HEK293T (cell line): ENCODE results near the gene MAZ.

Experiments used
- CTCF ChIA-PET: fragments of 350-600 bp; formaldehyde crosslinking; extraction: SDS; loops from one replicate; lab custom pipeline; 2021; ENCODE audit warnings: antibody characterized with exemption, inconsistent platforms; lab: Yijun Ruan, JAX
- POLR2A ChIA-PET: fragments of 350-600 bp; formaldehyde crosslinking; extraction: SDS; loops from one replicate; lab custom pipeline; 2020; ENCODE audit warnings: antibody characterized with exemption, inconsistent platforms; lab: Yijun Ruan, JAX
- DNase-seq: peaks from one replicate; pipeline ENCODE4 v3.0.0; 2012; ENCODE audit warnings: mixed read lengths; ENCODE audit errors: extremely low spot score
- ARNT ChIP-seq: fragments of 450-650 bp; IDR thresholded peaks from 2 replicates; pipeline ENCODE4 v1.6.1; 2017; ENCODE audit warnings: mild to moderate bottlenecking
- BHLHE40 ChIP-seq: fragments of 450-650 bp; IDR thresholded peaks from 2 replicates; pipeline ENCODE4 v1.6.1; 2016; ENCODE audit warnings: mild to moderate bottlenecking, moderate library complexity, borderline replicate concordance
- CTBP1 ChIP-seq: fragments of 450-650 bp; IDR thresholded peaks from 2 replicates; pipeline ENCODE4 v1.6.1; 2016; ENCODE audit warnings: borderline replicate concordance
- ELF4 ChIP-seq: fragments of 450-650 bp; IDR thresholded peaks from 2 replicates; pipeline ENCODE4 v1.6.1; 2017; ENCODE audit warnings: antibody characterized with exemption
- FOXA1 ChIP-seq: fragments of 450-650 bp; IDR thresholded peaks from 2 replicates; pipeline ENCODE4 v1.6.1; 2016; ENCODE audit warnings: mild to moderate bottlenecking
- FOXK2 ChIP-seq: fragments of 450-650 bp; IDR thresholded peaks from 2 replicates; pipeline ENCODE4 v1.6.1; 2016; ENCODE audit warnings: mild to moderate bottlenecking
- FOXM1 ChIP-seq: fragments of 450-650 bp; IDR thresholded peaks from 2 replicates; pipeline ENCODE4 v1.6.1; 2017; ENCODE audit warnings: mild to moderate bottlenecking, borderline replicate concordance
- HDGF ChIP-seq: fragments of 450-650 bp; IDR thresholded peaks from 2 replicates; pipeline ENCODE4 v1.6.1; 2017; ENCODE audit warnings: antibody characterized with exemption, borderline replicate concordance
- L3MBTL2 ChIP-seq: fragments of 450-650 bp; conservative IDR thresholded peaks from 2 replicates; pipeline ENCODE4 v1.6.1; 2016; ENCODE audit warnings: mild to moderate bottlenecking
- LEF1 ChIP-seq: fragments of 450-650 bp; IDR thresholded peaks from 2 replicates; pipeline ENCODE4 v1.6.1; 2017; ENCODE audit warnings: mild to moderate bottlenecking, borderline replicate concordance
- NFRKB ChIP-seq: fragments of 450-650 bp; IDR thresholded peaks from 2 replicates; pipeline ENCODE4 v1.6.1; 2016; ENCODE audit warnings: mild to moderate bottlenecking, moderate library complexity
- SP1 ChIP-seq: fragments of 450-650 bp; IDR thresholded peaks from 2 replicates; pipeline ENCODE4 v1.6.1; 2017
- SUZ12 ChIP-seq: fragments of 450-650 bp; IDR thresholded peaks from 2 replicates; pipeline ENCODE4 v1.6.1; 2016; ENCODE audit warnings: mild to moderate bottlenecking
- TARDBP ChIP-seq: fragments of 450-650 bp; IDR thresholded peaks from 2 replicates; pipeline ENCODE4 v1.6.1; 2016
- ZNF384 ChIP-seq: fragments of 450-650 bp; IDR thresholded peaks from 2 replicates; pipeline ENCODE4 v1.6.1; 2016
- TF ChIP-seq, protein P1 (sequence below): fragments of 450-650 bp; IDR thresholded peaks from 2 replicates; pipeline ENCODE4 v1.6.1; 2016

Gene MAZ

DNA sequence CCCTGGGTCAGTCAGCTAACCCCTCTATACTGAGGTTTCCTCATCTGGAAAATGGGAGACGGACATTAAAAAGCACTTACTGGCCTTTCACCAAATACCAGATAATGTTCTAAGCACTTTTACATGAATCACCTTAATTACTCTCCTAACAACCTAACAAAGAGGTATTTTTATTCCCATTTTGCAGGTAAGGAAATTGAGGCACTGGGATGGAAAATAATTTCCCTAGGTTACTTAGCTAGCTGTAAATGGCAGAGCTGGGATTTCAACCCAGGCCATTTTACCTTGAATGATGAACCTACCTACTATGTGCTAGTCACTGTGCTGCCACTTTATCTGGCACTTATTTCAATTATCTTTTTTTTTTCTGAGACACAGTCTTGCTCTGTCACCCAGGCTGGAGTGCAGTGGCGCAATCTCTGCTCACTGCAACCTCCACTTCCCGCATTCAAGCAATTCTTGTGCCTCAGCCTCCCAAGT lies 12.1 kb upstream of the MAZ start:
- TF ChIP-seq CTBP1 (no peak), L3MBTL2 (no peak), BHLHE40 (no peak), FOXA1 (no peak), NFRKB (no peak), LEF1 (no peak), ARNT (no peak), TARDBP (no peak), ELF4 (no peak), FOXM1 (no peak), SP1 (no peak), HDGF (no peak)
- TF ChIP-seq, protein P1, sequence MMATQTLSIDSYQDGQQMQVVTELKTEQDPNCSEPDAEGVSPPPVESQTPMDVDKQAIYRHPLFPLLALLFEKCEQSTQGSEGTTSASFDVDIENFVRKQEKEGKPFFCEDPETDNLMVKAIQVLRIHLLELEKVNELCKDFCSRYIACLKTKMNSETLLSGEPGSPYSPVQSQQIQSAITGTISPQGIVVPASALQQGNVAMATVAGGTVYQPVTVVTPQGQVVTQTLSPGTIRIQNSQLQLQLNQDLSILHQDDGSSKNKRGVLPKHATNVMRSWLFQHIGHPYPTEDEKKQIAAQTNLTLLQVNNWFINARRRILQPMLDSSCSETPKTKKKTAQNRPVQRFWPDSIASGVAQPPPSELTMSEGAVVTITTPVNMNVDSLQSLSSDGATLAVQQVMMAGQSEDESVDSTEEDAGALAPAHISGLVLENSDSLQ: no peak
- no peak for DNase-seq
- POLR2A ChIA-PET: interaction anchor here (1.4 to 6.8 kb wide), 2 partner anchors 8 to 13 kb away, joined by 3 to 92 read pairs; partner anchors contain the start of gene MAZ
- CTCF ChIA-PET: no interaction called here

DNA sequence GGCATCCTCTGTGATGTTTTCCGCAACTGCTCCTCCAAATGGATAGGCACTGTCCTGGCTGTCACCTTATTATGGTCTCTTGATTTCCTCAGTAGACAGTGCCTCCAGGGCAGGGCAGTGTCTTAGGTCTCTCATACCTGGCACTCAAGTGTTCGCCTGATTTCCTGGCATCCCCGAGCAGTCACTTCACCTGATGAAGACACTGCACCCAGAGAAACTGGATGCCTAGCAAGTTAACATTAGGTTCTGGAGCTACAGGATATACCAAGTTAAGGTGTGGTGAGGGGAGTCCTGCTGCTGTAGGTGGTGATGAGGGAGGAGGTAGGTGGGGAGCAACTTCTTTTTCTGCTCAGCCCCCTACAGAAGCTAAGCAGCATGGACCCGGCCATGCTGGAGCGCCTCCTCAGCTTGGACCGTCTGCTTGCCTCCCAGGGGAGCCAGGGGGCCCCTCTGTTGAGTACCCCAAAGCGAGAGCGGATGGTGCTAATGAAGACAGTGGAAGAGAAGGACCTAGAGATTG lies 3.9 kb upstream of the MAZ start:
- DNase-seq: no peak
- TF ChIP-seq TARDBP (no peak), FOXA1 (no peak), SUZ12 (no peak), HDGF (no peak), ZNF384 (no peak), L3MBTL2 (no peak), ELF4 (no peak), FOXM1 (no peak), ARNT (no peak), NFRKB (no peak)
- POLR2A ChIA-PET: interaction anchor here (1.1 to 9.5 kb wide), 4 partner anchors 11 to 1243 kb away, joined by 3 to 176 read pairs (median 48); partner anchors contain the start of genes KIF22, MVP, PAGR1 and PRRT2
- CTCF ChIA-PET: interaction anchor here (1.0 to 2.2 kb wide), 3 partner anchors 12 to 16 kb away, joined by 4 to 6 read pairs (median 4); partner anchors contain the start of genes KIF22 and PAGR1

DNA sequence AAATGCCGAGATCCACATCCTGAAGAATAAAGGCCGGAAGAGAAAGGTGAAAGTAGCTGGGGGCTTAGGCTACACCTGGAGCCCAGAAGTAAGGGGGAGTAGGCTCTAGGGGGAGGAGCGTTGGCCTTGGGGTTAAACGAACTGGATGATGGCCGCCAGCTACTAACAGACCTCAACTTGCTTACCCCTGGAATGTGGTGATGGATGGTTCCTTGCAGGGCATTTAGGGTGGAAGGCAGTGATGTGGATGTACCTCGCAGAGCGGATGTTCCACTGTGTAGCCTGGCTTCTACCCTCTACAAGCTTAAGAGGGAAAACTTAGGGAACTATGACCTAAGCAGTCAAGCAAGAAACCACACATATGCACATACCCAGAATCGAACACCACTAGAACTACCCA lies 2.3 kb upstream of the MAZ start:
- ChIA-PET POLR2A (interaction anchor here (0.6 to 9.5 kb wide), 8 partner anchors 12 to 1229 kb away, joined by 3 to 176 read pairs (median 4); partner anchors contain the start of genes KIF22, MVP, PAGR1 and PRRT2), CTCF (interaction anchor here (0.7 to 2.0 kb wide), 3 partner anchors 12 to 15 kb away, joined by 4 to 5 read pairs (median 4); partner anchors contain the start of gene PAGR1)
- no peak for DNase-seq
- TF ChIP-seq CTBP1 (no peak), LEF1 (no peak), SP1 (no peak), HDGF (no peak), ELF4 (no peak), FOXK2 (no peak), NFRKB (no peak), SUZ12 (no peak), ZNF384 (no peak), FOXA1 (no peak), BHLHE40 (no peak)
- TF ChIP-seq, protein P1: no peak

DNA sequence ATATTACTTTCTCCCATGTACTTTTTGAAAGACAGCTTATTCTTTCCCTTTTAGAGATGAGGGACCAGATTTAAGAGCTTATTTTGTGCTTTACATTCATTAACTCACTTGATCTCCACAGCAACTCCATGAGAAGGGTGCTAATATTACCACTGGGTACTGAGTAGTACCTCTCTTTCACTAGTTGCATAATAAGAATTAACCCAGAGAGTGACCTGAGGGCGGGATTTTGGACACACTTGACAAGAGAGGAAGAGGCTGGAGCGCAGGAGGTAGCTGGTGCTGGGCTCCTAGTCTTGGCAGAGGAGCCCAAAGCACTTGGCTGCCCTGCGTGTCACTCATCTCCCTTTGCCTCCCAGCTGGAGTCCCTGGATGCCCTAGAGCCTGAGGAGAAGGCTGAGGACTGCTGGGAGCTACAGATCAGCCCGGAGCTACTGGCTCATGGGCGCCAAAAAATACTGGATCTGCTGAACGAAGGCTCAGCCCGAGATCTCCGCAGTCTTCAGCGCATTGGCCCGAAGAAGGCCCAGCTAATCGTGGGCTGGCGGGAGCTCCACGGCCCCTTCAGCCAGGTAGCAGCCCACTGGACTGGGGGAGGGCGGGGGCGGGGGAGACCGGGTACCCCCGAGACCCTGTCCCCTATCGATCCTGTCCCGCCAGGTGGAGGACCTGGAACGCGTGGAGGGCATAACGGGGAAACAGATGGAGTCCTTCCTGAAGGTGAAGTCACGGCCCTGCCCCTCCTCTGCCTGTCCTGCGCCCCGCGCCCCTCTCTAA lies 1.7 kb upstream of the MAZ start:
- POLR2A ChIA-PET: interaction anchor here (0.6 to 9.5 kb wide), 7 partner anchors 12 to 1226 kb away, joined by 3 to 176 read pairs (median 3); partner anchors contain the start of genes KIF22, MVP, PAGR1 and PRRT2
- TF ChIP-seq FOXK2 (no peak), SP1 (no peak), BHLHE40 (no peak), FOXM1 (no peak), ELF4 (no peak), HDGF (no peak), ARNT (no peak), TARDBP (no peak), SUZ12 (no peak), NFRKB (no peak), CTBP1 (no peak), FOXA1 (no peak)
- TF ChIP-seq, protein P1: no peak
- CTCF ChIA-PET: interaction anchor here (0.7 to 2.0 kb wide), 4 partner anchors 11 to 14 kb away, joined by 3 to 5 read pairs (median 4); partner anchors contain the start of genes KIF22 and PAGR1
- no peak for DNase-seq

DNA sequence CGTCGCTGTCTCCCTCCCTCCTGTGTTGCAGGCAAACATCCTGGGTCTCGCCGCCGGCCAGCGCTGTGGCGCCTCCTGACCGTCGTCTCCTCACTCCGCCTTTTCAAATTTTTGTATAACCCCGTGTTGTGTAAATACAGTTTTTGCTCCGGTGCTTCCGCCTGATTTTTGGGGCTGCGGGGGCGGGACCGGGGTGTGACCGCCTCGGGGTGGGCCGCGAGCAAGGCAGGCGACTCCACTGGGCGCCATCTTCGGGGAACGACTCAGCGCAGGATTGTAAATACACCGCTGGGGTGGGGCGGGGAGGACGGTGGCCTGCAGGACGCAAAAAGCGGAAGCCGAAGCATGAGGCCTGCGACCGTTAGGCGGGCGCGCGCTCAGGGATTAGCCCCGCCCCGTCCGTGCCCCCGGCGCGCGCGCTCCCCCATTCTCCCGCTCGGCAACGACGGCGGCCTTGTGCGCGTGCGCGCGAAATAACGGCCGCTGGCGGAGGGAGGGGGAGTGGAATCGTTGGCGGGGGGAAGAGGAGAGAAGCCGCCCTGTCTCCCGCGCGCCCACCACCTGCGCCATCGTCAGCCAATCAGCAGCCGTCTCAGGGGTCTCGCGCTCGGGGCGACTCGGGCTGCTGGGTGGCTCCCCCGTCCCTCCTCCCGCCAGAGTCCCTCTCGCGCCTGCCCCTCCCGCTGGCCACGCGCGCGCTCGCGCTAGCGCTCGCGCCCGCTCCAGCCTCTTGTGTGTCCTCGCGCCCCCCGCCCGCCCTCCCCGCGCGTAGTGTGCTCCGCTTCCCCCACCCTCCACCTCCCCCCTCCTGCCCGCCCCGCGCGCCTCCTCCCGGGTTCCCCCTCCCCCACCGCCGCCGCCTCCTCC lies 864 bp upstream of the MAZ start:
- POLR2A ChIA-PET: interaction anchor here (0.5 to 9.5 kb wide), 9 partner anchors 9 to 1145 kb away, joined by 3 to 176 read pairs (median 4); partner anchors contain the start of genes KIF22, MVP, PAGR1 and PRRT2
- DNase-seq: peak; percentile 96
- CTCF ChIA-PET: interaction anchor here (0.9 to 2.0 kb wide), 2 partner anchors 10 to 15 kb away, joined by 3 to 4 read pairs; partner anchors contain the start of genes KIF22 and PAGR1
- no peak for TF ChIP-seq ZNF384
- TF ChIP-seq FOXK2: no peak
- TF ChIP-seq, protein P1: no peak
- TF ChIP-seq SUZ12: no peak
- no peak for TF ChIP-seq FOXA1
- no peak for TF ChIP-seq FOXM1
